ENCODE results near the gene FOXD2.

FOXD2 gene

GRCh38 chr1:47420547-47420946 is 17.3 kb upstream of the FOXD2 start:
- in situ Hi-C loops (cut with MboI; ENCODE audit: low sequenced_read_pairs, unreplicated experiment): no loop called here
- TF ChIP-seq CTCF (IDR thresholded peaks at IDR 0.05; ENCODE audit: borderline replicate concordance, control extremely low read depth, extremely low read depth, insufficient read depth, missing control alignments): no peak
- DNase-seq (ENCODE audit: low spot score): no peak

DNA sequence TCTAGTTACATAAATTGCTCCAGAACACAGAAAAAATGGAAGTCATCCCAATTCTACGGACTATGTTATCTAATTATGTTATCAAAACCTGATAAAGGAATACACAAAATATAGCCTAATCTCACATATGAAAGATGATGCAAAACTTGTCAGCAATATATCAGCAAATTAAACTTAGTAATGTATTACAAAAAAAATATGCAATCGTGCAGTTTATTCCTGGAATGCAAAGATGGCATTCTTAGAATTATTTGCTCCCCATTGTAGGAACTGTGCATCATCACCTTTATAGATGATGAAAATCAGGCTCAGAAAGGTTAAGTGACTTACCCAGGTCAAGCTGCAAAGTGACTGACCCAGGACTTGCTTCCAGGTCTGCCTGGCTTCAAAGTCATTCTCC is 14.0 kb upstream of the FOXD2 start:
- no peak for TF ChIP-seq CTCF (IDR thresholded peaks at IDR 0.05; ENCODE audit: borderline replicate concordance, control extremely low read depth, extremely low read depth, insufficient read depth, missing control alignments)
- in situ Hi-C loops (cut with MboI; ENCODE audit: low sequenced_read_pairs, unreplicated experiment): no loop called here
- no peak for DNase-seq (ENCODE audit: low spot score)

DNA sequence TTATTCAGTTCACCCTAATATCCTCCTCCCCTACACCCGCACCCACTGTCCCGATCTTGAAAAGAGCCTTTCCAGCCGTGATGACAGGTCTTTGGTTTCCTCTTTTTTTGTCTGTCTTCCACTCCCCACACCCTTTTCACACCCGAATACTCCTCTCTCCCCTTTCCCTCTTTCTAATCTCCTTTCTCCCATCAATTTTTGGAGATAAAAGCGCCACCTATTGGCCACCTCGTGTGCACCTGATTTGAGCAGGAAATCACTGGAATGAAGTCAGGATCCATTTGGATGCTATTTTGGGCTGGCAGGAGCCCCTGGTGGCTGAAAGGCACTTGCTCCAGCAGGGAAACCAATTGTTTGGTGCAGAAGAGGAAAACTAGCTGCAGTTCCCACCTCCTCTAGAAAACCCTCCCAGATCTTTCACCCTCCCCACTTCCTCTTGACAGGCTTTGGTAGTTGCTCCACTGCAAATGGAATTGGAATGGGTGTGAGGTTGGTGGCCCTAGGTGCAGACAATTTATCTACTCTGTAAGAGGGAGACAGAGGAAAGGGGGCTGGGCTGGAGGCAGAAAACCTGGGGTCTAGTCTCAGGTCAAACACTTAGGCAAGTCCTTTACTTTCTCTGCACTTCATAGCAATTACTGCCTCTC is 13.4 kb upstream of the FOXD2 start:
- no peak for DNase-seq (ENCODE audit: low spot score)
- in situ Hi-C loops (cut with MboI; ENCODE audit: low sequenced_read_pairs, unreplicated experiment): no loop called here

DNA sequence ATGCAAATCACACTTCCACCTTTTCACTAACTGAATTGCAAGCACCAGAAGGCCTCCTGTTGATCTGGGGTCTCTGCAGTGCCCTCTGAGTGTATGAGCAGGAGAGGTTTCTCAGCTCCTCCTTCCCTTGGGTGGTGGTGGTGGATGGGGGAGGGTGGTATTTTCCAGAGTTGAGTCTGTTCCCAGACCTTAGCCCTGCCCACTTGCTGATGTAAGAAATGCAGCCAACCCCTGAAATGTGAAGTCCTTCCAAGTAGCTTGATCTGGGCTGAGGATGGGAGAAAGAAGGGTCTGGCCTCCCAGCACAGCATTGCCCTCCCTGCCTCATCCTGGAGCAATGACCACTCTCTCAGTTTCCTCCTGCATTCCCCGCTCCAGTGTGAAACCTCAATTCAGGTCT is 6.3 kb upstream of the FOXD2 start:
- no peak for TF ChIP-seq CTCF (IDR thresholded peaks at IDR 0.05; ENCODE audit: borderline replicate concordance, control extremely low read depth, extremely low read depth, insufficient read depth, missing control alignments)
- DNase-seq (ENCODE audit: low spot score): no peak
- in situ Hi-C loops (cut with MboI; ENCODE audit: low sequenced_read_pairs, unreplicated experiment): no loop called here

More for the DNA sequence above, 13.4 kb upstream of the FOXD2 start:
- peak; percentile 41 for TF ChIP-seq CTCF (IDR thresholded peaks at IDR 0.05; ENCODE audit: borderline replicate concordance, control extremely low read depth, extremely low read depth, insufficient read depth, missing control alignments)

GRCh38 chr1:47432071-47433036 is 5.5 kb upstream of the FOXD2 start:
- DNase-seq (ENCODE audit: low spot score): peak; percentile 72
- in situ Hi-C loops (cut with MboI; ENCODE audit: low sequenced_read_pairs, unreplicated experiment): no loop called here
- TF ChIP-seq CTCF (IDR thresholded peaks at IDR 0.05; ENCODE audit: borderline replicate concordance, control extremely low read depth, extremely low read depth, insufficient read depth, missing control alignments): peak; percentile 53

GRCh38 chr1:47433037-47433421 is 4.8 kb upstream of the FOXD2 start:
- TF ChIP-seq CTCF (IDR thresholded peaks at IDR 0.05; ENCODE audit: borderline replicate concordance, control extremely low read depth, extremely low read depth, insufficient read depth, missing control alignments): no peak
- no peak for DNase-seq (ENCODE audit: low spot score)
- in situ Hi-C loops (cut with MboI; ENCODE audit: low sequenced_read_pairs, unreplicated experiment): no loop called here

Measured in GM13976 (cell line).